K562 (cell line): ENCODE data around the gene TNNT3. TPM values are rescaled to one million over a fixed set of nuclear protein-coding genes. Genes with fewer than 3 reads are reported as not detected.

Experiments used
- BACH1 ChIP-seq: fragments of 200-800 bp; sonication (Bioruptor generic); IDR thresholded peaks from 2 replicates; pipeline ENCODE4 v1.6.1; 2016; ENCODE audit warnings: missing genetic modification characterization, missing compliant biosample characterization
- CCAR2 ChIP-seq: fragments of 200-400 bp; formaldehyde crosslinking; IDR thresholded peaks from 2 replicates; pipeline ENCODE4 v1.6.1; 2017; ENCODE audit warnings: mild to moderate bottlenecking, low read depth, low read length
- KLF13 ChIP-seq: fragments of 450-650 bp; IDR thresholded peaks from 2 replicates; pipeline ENCODE4 v1.6.1; 2016; ENCODE audit warnings: missing genetic modification characterization, low read depth, mild to moderate bottlenecking, missing compliant biosample characterization, moderate library complexity, borderline replicate concordance
- KLF6 ChIP-seq: fragments of 250-450 bp; sonication (Bioruptor Pico); IDR thresholded peaks from 2 replicates; pipeline ENCODE4 v1.4.0; 2020; ENCODE audit warnings: mild to moderate bottlenecking, moderate library complexity, borderline replicate concordance
- MTA3 ChIP-seq: fragments of 450-650 bp; formaldehyde crosslinking; IDR thresholded peaks from 2 replicates; pipeline ENCODE4 v1.6.1; 2017; ENCODE audit warnings: mild to moderate bottlenecking, borderline replicate concordance
- RFX1 ChIP-seq: fragments of 450-650 bp; IDR thresholded peaks from 2 replicates; pipeline ENCODE4 v1.6.1; 2016; ENCODE audit warnings: mild to moderate bottlenecking, moderate library complexity
- TAL1 ChIP-seq: fragments of 450-650 bp; IDR thresholded peaks from 2 replicates; pipeline ENCODE4 v1.6.1; 2016; ENCODE audit warnings: mild to moderate bottlenecking
- ZNF232 ChIP-seq: sonication (generic); formaldehyde crosslinking; IDR thresholded peaks from 2 replicates; pipeline ENCODE4 v1.8.0; 2022; ENCODE audit warnings: mild to moderate bottlenecking, missing genetic modification reagents
- ZNF75A ChIP-seq: fragments of 450-650 bp; formaldehyde crosslinking; IDR thresholded peaks from 2 replicates; pipeline ENCODE4 v1.4.0; 2020; ENCODE audit warnings: mild to moderate bottlenecking
- polyA plus RNA-seq, 8 experiments: library from polyadenylated mRNA; depleted of rRNA in 4 of 8; stranded (reverse) in 5 of 8; unstranded in 3 of 8; fragments of >200 nt; fragmentation: Nextera tagmentation in 2 of 8; fragmentation: Illumina TruSeq in 1 of 8; extraction: Ambion mirVana in 2 of 8; extraction: Trizol in 1 of 8; gene quantifications; 2 replicates each; pipeline versions ENCODE4 v1.2.1 to v1.2.3, GENCODE V29; 2011 to 2014; ENCODE audit warnings: inconsistent platforms in 1 of 8, missing spikeins in 1 of 8
- total RNA-seq, 7 experiments: library from RNA; depleted of rRNA in 6 of 7; stranded (reverse); fragments of >200 nt in 6 of 7; fragmentation: Illumina TruSeq in 2 of 7; extraction: Trizol in 2 of 7; gene quantifications; 2 replicates each; pipeline versions ENCODE4 v1.2.1 to v1.2.3, GENCODE V29; 2011 to 2021; ENCODE audit warnings: low replicate concordance in 1 of 7
- TF ChIP-seq, protein P1 (sequence below): fragments of 450-650 bp; IDR thresholded peaks from 2 replicates; pipeline ENCODE4 v1.6.1; 2016; ENCODE audit warnings: low read depth
- TF ChIP-seq, protein P2 (sequence below): fragments of 450-650 bp; IDR thresholded peaks from 2 replicates; pipeline ENCODE4 v1.6.1; 2016
- TF ChIP-seq, protein P3 (sequence below): fragments of 150-350 bp; IDR thresholded peaks from 2 replicates; pipeline ENCODE4 v1.6.1; 2014; ENCODE audit warnings: low read depth, mild to moderate bottlenecking, low read length, borderline replicate concordance

TNNT3 gene
- total and polyA plus RNA-seq, 9 of the 15 experiments (the other 6 are each of a cell fraction or from before 2014, with no cell fraction given): 0.10 TPM; not detected in 8

DNA sequence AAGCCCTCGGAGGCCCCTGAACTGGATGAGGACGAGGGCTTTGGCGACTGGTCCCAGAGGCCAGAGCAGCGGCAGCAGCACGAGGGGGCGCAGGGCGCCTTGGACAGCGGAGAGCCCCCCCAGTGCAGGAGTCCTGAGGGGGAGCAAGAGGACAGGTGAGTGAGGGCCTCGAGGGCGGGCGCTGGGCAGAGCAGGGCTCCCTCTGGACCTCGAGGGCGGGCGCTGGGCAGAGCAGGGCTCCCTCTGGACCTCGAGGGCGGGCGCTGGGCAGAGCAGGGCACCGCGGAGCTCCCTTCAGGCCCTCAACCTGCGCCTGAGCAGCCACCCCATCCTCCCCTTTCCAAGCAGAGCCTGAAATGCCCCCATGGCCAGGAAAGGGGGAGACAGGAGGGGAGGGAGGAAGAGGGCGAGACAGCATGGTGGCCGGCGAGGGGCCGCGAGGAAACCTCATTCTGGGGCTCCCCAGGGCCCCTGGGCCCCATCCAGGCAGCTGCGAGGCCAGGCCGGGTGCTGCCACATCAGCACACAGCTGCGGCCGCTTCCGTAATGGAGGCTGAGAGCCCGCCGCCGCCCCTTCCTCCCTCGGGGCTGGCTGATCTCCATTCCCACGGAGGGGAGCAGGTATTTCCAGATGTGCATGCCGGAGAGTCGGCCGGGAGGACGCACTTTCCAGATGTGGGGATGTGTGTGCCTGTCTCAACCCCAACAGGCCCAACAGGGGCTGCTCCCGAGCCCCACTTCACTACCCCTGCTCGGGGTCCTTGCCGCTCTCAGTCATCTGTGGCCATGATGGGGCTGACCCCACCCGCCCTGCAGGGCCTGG is 37.9 kb upstream of the TNNT3 start (continued):
- TF ChIP-seq, protein P1, sequence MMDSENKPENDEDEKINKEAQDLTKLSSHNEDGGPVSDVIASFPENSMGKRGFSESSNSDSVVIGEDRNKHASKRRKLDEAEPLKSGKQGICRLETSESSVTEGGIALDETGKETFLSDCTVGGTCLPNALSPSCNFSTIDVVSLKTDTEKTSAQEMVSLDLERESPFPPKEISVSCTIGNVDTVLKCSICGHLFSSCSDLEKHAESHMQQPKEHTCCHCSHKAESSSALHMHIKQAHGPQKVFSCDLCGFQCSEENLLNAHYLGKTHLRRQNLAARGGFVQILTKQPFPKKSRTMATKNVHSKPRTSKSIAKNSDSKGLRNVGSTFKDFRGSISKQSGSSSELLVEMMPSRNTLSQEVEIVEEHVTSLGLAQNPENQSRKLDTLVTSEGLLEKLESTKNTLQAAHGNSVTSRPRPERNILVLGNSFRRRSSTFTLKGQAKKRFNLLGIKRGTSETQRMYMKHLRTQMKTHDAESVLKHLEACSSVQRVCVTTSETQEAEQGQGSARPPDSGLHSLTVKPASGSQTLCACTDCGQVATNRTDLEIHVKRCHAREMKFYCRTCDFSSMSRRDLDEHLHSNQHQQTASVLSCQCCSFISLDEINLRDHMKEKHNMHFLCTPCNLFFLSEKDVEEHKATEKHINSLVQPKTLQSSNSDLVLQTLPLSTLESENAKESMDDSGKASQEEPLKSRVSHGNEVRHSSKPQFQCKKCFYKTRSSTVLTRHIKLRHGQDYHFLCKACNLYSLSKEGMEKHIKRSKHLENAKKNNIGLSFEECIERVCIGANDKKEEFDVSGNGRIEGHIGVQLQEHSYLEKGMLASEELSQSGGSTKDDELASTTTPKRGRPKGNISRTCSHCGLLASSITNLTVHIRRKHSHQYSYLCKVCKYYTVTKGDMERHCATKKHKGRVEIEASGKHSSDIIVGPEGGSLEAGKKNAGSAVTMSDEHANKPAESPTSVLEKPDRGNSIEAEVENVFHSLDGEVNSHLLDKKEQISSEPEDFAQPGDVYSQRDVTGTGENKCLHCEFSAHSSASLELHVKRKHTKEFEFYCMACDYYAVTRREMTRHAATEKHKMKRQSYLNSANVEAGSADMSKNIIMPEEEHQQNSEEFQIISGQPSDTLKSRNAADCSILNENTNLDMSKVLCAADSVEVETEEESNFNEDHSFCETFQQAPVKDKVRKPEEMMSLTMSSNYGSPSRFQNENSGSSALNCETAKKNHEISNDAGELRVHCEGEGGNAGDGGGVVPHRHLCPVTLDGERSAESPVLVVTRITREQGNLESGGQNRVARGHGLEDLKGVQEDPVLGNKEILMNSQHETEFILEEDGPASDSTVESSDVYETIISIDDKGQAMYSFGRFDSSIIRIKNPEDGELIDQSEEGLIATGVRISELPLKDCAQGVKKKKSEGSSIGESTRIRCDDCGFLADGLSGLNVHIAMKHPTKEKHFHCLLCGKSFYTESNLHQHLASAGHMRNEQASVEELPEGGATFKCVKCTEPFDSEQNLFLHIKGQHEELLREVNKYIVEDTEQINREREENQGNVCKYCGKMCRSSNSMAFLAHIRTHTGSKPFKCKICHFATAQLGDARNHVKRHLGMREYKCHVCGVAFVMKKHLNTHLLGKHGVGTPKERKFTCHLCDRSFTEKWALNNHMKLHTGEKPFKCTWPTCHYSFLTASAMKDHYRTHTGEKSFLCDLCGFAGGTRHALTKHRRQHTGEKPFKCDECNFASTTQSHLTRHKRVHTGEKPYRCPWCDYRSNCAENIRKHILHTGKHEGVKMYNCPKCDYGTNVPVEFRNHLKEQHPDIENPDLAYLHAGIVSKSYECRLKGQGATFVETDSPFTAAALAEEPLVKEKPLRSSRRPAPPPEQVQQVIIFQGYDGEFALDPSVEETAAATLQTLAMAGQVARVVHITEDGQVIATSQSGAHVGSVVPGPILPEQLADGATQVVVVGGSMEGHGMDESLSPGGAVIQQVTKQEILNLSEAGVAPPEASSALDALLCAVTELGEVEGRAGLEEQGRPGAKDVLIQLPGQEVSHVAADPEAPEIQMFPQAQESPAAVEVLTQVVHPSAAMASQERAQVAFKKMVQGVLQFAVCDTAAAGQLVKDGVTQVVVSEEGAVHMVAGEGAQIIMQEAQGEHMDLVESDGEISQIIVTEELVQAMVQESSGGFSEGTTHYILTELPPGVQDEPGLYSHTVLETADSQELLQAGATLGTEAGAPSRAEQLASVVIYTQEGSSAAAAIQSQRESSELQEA: no peak
- TF ChIP-seq TAL1 (no peak), ZNF75A (CRISPR knock-in tag) (no peak), CCAR2 (no peak), KLF13 (no peak), MTA3 (no peak), RFX1 (no peak), KLF6 (no peak), BACH1 (tag) (no peak), ZNF232 (CRISPR knock-in tag) (no peak)
- TF ChIP-seq, protein P2, sequence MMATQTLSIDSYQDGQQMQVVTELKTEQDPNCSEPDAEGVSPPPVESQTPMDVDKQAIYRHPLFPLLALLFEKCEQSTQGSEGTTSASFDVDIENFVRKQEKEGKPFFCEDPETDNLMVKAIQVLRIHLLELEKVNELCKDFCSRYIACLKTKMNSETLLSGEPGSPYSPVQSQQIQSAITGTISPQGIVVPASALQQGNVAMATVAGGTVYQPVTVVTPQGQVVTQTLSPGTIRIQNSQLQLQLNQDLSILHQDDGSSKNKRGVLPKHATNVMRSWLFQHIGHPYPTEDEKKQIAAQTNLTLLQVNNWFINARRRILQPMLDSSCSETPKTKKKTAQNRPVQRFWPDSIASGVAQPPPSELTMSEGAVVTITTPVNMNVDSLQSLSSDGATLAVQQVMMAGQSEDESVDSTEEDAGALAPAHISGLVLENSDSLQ: no peak
- TF ChIP-seq, protein P3, sequence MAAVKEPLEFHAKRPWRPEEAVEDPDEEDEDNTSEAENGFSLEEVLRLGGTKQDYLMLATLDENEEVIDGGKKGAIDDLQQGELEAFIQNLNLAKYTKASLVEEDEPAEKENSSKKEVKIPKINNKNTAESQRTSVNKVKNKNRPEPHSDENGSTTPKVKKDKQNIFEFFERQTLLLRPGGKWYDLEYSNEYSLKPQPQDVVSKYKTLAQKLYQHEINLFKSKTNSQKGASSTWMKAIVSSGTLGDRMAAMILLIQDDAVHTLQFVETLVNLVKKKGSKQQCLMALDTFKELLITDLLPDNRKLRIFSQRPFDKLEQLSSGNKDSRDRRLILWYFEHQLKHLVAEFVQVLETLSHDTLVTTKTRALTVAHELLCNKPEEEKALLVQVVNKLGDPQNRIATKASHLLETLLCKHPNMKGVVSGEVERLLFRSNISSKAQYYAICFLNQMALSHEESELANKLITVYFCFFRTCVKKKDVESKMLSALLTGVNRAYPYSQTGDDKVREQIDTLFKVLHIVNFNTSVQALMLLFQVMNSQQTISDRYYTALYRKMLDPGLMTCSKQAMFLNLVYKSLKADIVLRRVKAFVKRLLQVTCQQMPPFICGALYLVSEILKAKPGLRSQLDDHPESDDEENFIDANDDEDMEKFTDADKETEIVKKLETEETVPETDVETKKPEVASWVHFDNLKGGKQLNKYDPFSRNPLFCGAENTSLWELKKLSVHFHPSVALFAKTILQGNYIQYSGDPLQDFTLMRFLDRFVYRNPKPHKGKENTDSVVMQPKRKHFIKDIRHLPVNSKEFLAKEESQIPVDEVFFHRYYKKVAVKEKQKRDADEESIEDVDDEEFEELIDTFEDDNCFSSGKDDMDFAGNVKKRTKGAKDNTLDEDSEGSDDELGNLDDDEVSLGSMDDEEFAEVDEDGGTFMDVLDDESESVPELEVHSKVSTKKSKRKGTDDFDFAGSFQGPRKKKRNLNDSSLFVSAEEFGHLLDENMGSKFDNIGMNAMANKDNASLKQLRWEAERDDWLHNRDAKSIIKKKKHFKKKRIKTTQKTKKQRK: no peak
